GM18519 (cell line): ENCODE measurements around the gene KCNH5.

Experiments
- ATAC-seq: cut with Tn5 transposase; IDR thresholded peaks from one replicate; pipeline ENCODE4 v1.9.1; 2021; ENCODE audit warnings: mild to moderate bottlenecking, moderate library complexity; ENCODE audit not compliant: unreplicated experiment, low FRiP score

Gene KCNH5

GRCh38 chr14:63006531-63006930, 38.7 kb downstream of the KCNH5 start:
- no peak for ATAC-seq

DNA sequence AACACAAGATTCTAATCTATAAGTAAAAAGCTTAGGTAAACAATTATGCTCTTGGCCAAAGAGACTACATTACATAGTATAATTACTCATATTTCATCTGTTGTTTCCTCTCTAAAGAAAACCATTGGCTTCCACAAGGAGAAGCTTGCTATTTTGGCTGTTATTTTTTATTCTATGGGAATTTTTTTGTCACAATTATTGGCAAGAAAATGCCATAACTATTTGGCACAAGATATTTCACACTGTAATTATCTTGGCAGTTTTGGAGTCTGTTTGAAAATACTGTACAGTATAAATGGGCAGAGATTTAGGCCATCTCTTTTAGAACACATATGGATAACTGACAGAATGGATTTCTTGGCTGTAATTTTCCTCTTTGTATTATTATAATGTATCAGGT, 51.2 kb downstream of the KCNH5 start:
- ATAC-seq = no peak

DNA sequence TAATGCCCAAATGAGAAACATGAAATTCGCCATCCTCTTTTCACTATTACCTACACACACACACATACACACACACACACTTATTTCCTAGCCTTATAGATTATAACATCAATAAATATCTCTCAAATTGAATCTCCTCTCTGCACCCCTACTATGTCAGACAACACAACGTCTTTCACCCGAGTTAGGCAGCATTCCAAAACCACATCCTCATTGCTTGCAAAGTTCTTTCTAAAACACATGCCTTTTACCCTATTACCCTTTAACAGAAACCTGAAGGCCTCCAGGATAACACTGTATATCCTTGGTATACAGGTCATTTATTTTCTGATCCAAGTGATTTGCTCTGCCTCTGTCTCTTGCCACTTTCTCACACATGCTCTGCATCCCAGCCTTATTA, 56.3 kb downstream of the KCNH5 start:
- no peak for ATAC-seq

DNA sequence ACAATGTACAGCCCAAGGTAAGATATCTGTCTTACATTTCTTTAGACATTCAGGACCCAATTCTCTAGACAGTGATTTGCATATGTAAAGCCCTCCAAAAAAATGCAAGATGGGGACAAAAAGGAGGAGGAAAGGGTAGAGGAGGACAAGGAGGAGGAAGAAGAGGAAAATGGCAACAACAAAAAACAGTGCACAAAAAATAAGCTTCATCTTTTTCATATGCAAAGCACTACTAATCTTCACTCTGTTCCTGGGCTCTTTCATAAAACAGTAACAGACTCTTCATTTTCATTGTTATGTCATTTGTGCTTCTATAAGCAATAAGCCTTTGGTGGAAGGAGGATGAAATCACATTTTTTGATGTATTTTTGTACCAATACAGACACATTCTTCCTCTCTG, 61.4 kb downstream of the KCNH5 start:
- ATAC-seq = no peak

- no peak for ATAC-seq
These were observed 64.6 kb downstream of the KCNH5 start for GRCh38 chr14:62980693-62981092.

DNA sequence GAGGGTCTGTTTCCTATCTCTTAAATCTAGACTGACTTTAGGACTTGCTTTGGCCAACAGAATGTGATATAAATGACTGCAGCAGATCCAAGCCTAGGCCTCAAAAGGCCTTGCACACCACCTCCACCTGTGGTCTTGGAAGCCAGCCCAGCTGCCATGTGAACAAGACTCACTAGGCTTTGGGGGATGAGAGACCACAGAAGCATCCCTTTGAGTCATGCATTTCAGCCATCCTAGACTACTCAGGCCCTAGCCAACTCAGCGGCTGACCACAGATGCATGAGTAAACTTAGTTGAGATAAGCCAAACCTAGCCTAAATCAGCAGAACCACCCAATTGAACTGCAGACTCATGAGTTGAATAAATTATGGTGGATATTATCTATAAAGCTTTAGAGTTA, 87.7 kb downstream of the KCNH5 start:
- ATAC-seq = no peak

DNA sequence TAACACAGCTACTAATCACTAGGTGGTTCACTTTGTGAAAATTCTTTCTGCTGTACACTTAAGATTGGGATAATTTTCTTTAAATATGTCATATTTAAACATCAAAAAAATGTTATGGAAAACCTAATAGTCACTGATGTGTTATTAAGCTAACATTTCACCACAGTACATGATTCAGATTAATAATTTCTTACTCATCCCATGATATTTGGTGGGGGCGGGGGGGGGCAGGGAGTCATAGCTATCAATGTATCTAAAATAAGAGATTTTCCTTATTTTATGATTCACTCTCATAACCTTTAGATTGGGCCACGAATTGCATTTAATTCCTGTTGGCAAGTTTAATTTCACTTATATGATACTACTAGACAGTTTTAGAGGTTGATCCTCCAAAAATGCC, 88.8 kb downstream of the KCNH5 start:
- no peak for ATAC-seq

- ATAC-seq = no peak
These were observed 91.1 kb downstream of the KCNH5 start for GRCh38 chr14:62954165-62954564.

DNA sequence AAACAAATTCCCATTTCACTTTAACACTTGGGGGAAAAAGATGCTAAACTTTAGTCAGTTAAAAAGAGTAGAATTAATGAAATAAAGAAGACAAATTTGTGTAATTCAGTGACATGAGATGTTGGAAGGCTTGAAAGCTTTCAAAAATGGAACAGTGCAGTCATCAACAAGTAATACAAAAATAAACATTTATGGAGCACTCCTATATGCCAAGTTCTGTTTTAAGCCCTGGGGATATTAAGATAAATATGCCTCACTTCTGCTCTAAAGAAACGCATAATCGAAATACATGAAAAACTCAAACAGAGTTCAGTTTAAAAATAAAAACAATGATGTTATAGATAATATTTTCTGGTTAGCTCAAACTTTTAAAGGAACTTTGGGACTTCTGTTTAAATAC, 93.0 kb downstream of the KCNH5 start:
- no peak for ATAC-seq

GRCh38 chr14:62947301-62947700, 98.0 kb downstream of the KCNH5 start:
- no peak for ATAC-seq

DNA sequence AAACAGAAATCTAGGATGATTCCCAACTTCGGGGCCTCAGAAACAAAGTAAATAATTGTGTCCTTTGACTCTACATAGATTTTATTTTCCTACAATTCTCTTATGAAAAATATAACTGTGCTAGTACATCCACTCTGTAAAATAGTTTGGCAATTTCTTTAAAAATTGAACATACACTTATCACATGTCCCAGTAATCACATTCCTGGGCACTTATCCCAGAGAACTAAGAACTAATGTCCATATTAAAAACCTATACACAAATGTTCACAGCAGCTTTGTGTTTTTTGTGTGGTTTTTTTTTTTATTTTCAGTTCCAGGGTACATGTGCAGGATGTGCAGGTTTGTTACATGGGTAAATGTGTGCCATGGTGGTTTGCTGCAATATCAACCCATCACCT, 99.0 kb downstream of the KCNH5 start:
- no peak for ATAC-seq

DNA sequence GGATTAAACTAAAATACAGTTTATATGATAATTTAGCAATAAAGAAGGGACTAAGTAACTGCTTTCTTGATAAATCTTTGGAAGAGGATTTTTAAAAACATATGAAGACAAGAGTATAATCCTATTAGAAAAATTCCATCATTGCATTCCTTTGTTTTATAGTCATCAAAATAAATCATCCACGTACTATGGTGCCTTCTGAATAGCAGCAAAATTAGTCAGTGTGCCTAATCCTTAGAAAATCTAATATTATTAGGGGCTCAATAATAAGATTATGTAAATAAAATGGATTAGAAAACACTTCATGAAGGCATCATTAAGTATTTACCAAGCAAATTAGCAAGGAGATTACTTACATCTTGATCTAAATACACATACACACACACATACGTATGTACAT, 102.1 kb downstream of the KCNH5 start:
- no peak for ATAC-seq

- ATAC-seq = no peak
These were observed 105.3 kb downstream of the KCNH5 start for GRCh38 chr14:62939970-62940369.

GRCh38 chr14:62938778-62939177, 106.5 kb downstream of the KCNH5 start:
- ATAC-seq = no peak

DNA sequence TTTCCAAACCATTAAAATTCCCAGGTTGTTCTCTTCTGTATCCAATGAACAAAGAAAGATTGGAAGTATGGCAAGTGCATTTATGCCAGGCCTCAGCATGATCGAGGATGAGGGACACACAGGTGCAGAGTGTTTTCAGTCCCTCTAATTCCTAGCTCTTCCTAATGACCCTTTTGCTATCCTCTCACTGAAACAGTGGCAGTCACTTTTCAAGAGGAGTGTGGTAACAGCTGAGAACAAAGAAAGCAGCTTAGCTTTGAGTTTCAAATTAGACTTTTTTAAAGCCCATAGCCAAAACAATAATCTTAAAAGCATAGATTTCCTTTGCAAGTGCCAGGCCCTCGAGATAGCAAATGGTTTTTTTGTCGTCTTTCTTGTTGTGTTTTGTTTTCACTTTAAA, 110.8 kb downstream of the KCNH5 start:
- no peak for ATAC-seq

GRCh38 chr14:62921466-62921865, 123.8 kb downstream of the KCNH5 start:
- no peak for ATAC-seq

GRCh38 chr14:62916551-62916950, 128.7 kb downstream of the KCNH5 start:
- no peak for ATAC-seq

- no peak for ATAC-seq
These were observed 130.4 kb downstream of the KCNH5 start for GRCh38 chr14:62914873-62915272.

DNA sequence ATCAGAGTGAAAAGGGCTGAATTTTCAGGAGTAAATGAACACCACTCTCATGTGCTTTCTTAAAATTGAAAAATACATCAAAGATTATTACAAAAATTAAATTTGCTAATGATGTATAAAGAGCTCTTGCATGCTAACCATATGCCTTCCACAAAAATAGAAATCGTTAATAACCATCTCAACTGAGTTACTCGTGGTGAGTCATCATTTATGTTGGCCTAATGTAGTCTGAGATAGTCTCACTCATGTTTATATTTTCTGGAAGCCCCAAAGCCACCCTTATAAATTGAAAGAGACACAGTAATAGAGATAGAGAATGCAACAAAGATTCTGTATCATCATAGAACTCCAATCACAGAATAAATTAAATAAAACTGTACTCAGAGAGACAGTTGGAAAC, 131.2 kb downstream of the KCNH5 start:
- ATAC-seq = no peak

DNA sequence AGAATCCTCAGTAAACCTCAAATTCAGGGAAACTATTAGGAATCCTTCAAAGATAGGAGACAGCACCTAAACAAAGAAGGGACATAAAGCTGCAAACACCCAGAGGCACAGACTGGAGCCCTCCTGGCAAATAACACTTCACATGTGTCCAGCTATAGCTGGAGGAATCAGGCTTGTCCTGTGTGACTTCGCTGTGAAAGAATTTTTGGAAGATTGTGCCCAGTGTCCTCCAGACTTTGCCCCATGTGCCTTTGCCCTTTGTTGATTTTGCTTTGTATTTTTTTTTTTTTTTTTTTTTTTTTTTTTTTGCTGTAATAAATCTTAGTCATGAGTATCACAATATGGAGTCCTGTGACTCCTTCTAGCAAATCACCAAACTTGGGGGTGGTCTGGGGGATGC, 136.8 kb downstream of the KCNH5 start:
- no peak for ATAC-seq

DNA sequence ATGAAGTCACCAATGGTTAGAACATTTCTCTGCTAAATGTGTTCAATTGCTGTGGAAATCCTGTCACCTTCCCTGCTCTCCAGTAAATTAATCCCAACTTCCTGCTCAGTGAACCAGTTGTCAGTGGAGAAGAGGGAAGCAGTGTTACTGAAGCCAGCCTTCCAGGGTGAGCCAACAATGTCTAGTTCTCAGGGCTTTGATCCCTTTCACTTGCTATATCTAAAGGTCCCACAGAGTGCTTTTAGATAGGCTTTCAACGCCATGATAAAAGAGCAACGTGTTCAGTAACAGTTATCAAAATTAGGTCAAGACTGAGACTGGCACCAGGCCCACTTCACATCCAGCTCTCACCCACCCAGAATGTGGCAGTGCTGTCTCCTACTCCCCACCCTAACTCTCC, 139.7 kb downstream of the KCNH5 start:
- no peak for ATAC-seq

- ATAC-seq = no peak
These were observed 147.5 kb downstream of the KCNH5 start for GRCh38 chr14:62897771-62898170.

- ATAC-seq = no peak
These were observed 148.3 kb downstream of the KCNH5 start for GRCh38 chr14:62896932-62897456.
